ENCODE data around the gene CCDC71L. TPM values are rescaled to one million over a fixed set of nuclear protein-coding genes. Genes with fewer than 3 reads are reported as not detected.
A peak's percentile ranks its signal among the peaks of the same experiment; 100 is the strongest.

CCDC71L gene
- total and polyA plus RNA-seq, 2 of the 4 experiments (the other 2 are of a cell fraction) = 19.7 to 20.6 TPM

- Histone ChIP-seq H3K9me3 (ENCODE audit: control insufficient read depth, insufficient read depth, low read length) (no peaks in the 10 kb centered on the region), H3K18ac (ENCODE audit: low read depth, low read length) (peak overlapping the region; percentile 71; the same call in 1 of the 2 replicates), H2AK5ac (ENCODE audit: low read depth, low read length) (peak overlapping the region; percentile 26), H2BK5ac (ENCODE audit: low read depth, low read length, poor library complexity, severe bottlenecking) (no peak overlapping the region), H4K5ac (ENCODE audit: low read depth, low read length) (peak overlapping the region; percentile 23; the same call in 1 of the 2 replicates), H3K4ac (ENCODE audit: low read depth, low read length) (peak overlapping the region; percentile 41; the same call in 1 of the 2 replicates), H3K79me1 (ENCODE audit: low read depth in 1 of 2, low read length in 2 of 2) (peaks cover 0 to 9% of the 10 kb centered on the region in 2 experiments; a peak in 1 of 4 replicates), H4K8ac (ENCODE audit: low read depth in 2 of 2, low read length in 2 of 2) (peak overlapping the region; percentile 11 to 46; a peak in 2 of 4 replicates), H2AK9ac (replicated peaks; ENCODE audit: low read depth, low read length, poor library complexity) (no peak overlapping the region), H3K23ac (ENCODE audit: low read depth, low read length) (peak overlapping the region; percentile 66; the same call in 1 of the 2 replicates), H3K27ac (ENCODE audit: insufficient read depth, low read length) (no peak overlapping the region), H2BK15ac (ENCODE audit: low read depth, low read length) (peak overlapping the region; percentile 5; the same call in 2 of the 3 replicates), H3K56ac (ENCODE audit: extremely low read depth, insufficient read depth, low read length) (no peak overlapping the region), H4K91ac (ENCODE audit: insufficient read depth, low read depth, low read length) (peak overlapping the region; percentile 27; the same call in 1 of the 2 replicates), H3K4me2 (ENCODE audit: low read depth, low read length) (peak overlapping the region; percentile 64; the same call in 1 of the 2 replicates), H3K9ac (ENCODE audit: low read depth, low read length) (no peak overlapping the region), H2BK120ac (ENCODE audit: low read depth, low read length) (peak overlapping the region; percentile 51), H3K27me3 (ENCODE audit: control insufficient read depth, insufficient read depth, low read length) (no peaks in the 10 kb centered on the region), H3K4me1 (ENCODE audit: control insufficient read depth, insufficient read depth, low read length) (peaks cover 5% of the 10 kb centered on the region; the same call in 1 of the 2 replicates), H3K36me3 (ENCODE audit: control insufficient read depth, insufficient read depth, low read length) (no peaks in the 10 kb centered on the region), H2BK20ac (ENCODE audit: low read depth, low read length) (peak overlapping the region; percentile 61; the same call in 1 of the 2 replicates), H3K4me3 (ENCODE audit: insufficient read depth, low read depth, low read length) (no peak overlapping the region), H4K20me1 (ENCODE audit: insufficient read depth, low read length) (no peaks in the 10 kb centered on the region), H3K14ac (replicated peaks; ENCODE audit: low read depth, low read length) (peak overlapping the region; percentile 67), H3K9me1 (ENCODE audit: insufficient read depth, low read length) (peaks cover 4% of the 10 kb centered on the region), H2AFZ (replicated peaks; ENCODE audit: low read length, poor library complexity) (no peak overlapping the region)
- dilution Hi-C loops (cut with HindIII; ENCODE audit: low sequenced_read_pairs, unreplicated experiment) = no loop called here
- CTCF ChIA-PET = interaction anchor here (0.8 to 1.1 kb wide), 2 partner anchors 20 to 60 kb away, joined by 3 read pairs; no protein-coding TSS in a partner anchor
- BruUV-seq (replicated peaks) = no TSS peak
- TF ChIP-seq BHLHE40 (IDR thresholded peaks at IDR 0.05; ENCODE audit: low read depth, low read length) (no peak), POLR2A (IDR thresholded peaks at IDR 0.05; ENCODE audit: low read depth, low read length) (no peak), MAFK (IDR thresholded peaks at IDR 0.05; ENCODE audit: low read depth, low read length) (no peak), RAD21 (IDR thresholded peaks at IDR 0.05; ENCODE audit: low read length) (no peak), SMC3 (IDR thresholded peaks at IDR 0.05; ENCODE audit: low read depth, low read length) (no peak), RFX5 (IDR thresholded peaks at IDR 0.05; ENCODE audit: low read depth, low read length) (no peak), RCOR1 (IDR thresholded peaks at IDR 0.05; ENCODE audit: insufficient replicate concordance, low read length) (no peak), CTCF (conservative IDR thresholded peaks at IDR 0.05; ENCODE audit: low read depth, low read length) (no peak), ELK1 (IDR thresholded peaks at IDR 0.05; ENCODE audit: borderline replicate concordance, low read depth, low read length) (no peak), NFE2L2 (IDR thresholded peaks at IDR 0.05; ENCODE audit: low read depth, low read length) (no peak), CHD1 (IDR thresholded peaks at IDR 0.05; ENCODE audit: low read depth, low read length) (no peak), USF2 (IDR thresholded peaks at IDR 0.05; ENCODE audit: low read depth, low read length) (no peak), FOS (IDR thresholded peaks at IDR 0.05; ENCODE audit: low read depth, low read length) (no peak), MXI1 (IDR thresholded peaks at IDR 0.05; ENCODE audit: borderline replicate concordance, low read depth, low read length) (no peak)
- POLR2A ChIA-PET (ENCODE audit: unreplicated experiment) = no interaction called here
- intact Hi-C loops (cut with micrococcal nuclease) = no loop called here
- peak; percentile 29 for DNase-seq
- WGBS, 2 experiments (ENCODE audit: extremely low coverage in 2 of 2, insufficient read length in 1 of 2) = 20% methylated on average over 1 of the region's 6 CpGs; no CpG with 5 or more reads in 1 of the 2 experiments
- no peak for ATAC-seq (ENCODE audit: low read depth)
- in situ Hi-C loops (cut with MboI; ENCODE audit: low sequenced_read_pairs) = no loop called here
Measured at GRCh38 chr7:106679153-106679931, 18.4 kb upstream of the CCDC71L start.

Measured in IMR-90 (cell line).